Lower leg skin (tissue), 4 donors: ENCODE data around the gene SPATA31D1. TPM values are rescaled to one million over a fixed set of nuclear protein-coding genes. Genes with fewer than 3 reads are reported as not detected.

Experiments used
- DNase-seq, 2 donors: peaks; one replicate each; pipeline ENCODE4 v3.0.0-alpha.2; 2019; ENCODE audit warnings: low spot score in 2 of 2
- H3K4me3 ChIP-seq: fragments of 200-600 bp; sonication (generic); 2 replicates; pipeline ENCODE4 v1.5.1; 2017; ENCODE audit warnings: mild to moderate bottlenecking, low read depth; ENCODE audit not compliant: poor library complexity, severe bottlenecking
- CTCF ChIP-seq, 3 donors: fragments of 450-650 bp; IDR thresholded peaks; one replicate each; pipeline ENCODE4 v1.5.1; 2016; ENCODE audit warnings: antibody characterized with exemption in 3 of 3, mild to moderate bottlenecking in 3 of 3, moderate library complexity in 2 of 3
- POLR2A ChIP-seq, 2 donors: fragments of 450-650 bp; IDR thresholded peaks; one replicate each; pipeline ENCODE4 v1.6.1; 2016 to 2017; ENCODE audit warnings: antibody characterized with exemption in 2 of 2, mild to moderate bottlenecking in 1 of 2, moderate library complexity in 1 of 2
- WGBS, 2 donors: methylation state at CpG; one replicate each; pipeline ENCODE4 v1.1.5; 2018; 5-methylcytosine and 5-hydroxymethylcytosine counted together
- intact Hi-C: fragments of 100-400 bp; cut with DNase I; formaldehyde crosslinking; loops from one replicate; pipeline ENCODE4 v1.15.0; 2023; ENCODE audit warnings: low total_unique reads
- total RNA-seq, 4 donors: library from RNA; depleted of rRNA; stranded (reverse); fragments of >200 nt; gene quantifications; one replicate each; pipeline ENCODE4 v1.1.0, GENCODE V29; 2016

The SPATA31D1 gene
- total RNA-seq, 4 donors from 2014 or later, result not detected

- no peak for DNase-seq
- 87 to 90% methylated on average over 2 of the region's 2 CpGs for WGBS, 2 donors
- no peak overlapping the region for H3K4me3 ChIP-seq
- intact Hi-C loops, result no loop called here
- TF ChIP-seq CTCF (IDR thresholded peaks at IDR 0.05) (no peak), POLR2A (IDR thresholded peaks at IDR 0.05) (no peak)
Observed at GRCh38 chr9:82038897-82039296, 50.3 kb downstream of the SPATA31D1 start.

Other genes starting within 250 kb of the SPATA31D1 start
- gene SPATA31D4, start 60.3 kb upstream of the SPATA31D1 start, total RNA-seq, result not detected
- not detected for gene SPATA31D3, start 45.3 kb upstream of the SPATA31D1 start, total RNA-seq